GM23338 (cell line): ENCODE data around the gene CUX1. TPM values are rescaled to one million over a fixed set of nuclear protein-coding genes. Genes with fewer than 3 reads are reported as not detected.

Source experiments
- ATAC-seq: fragments of 200-7000 bp; cut with Tn5 transposase; 3 replicates; pipeline ENCODE4 v1.9.1; 2020
- DNase-seq: peaks from one replicate; pipeline ENCODE4 v3.0.0-alpha.2; 2015; ENCODE audit warnings: low spot score
- H2AFZ ChIP-seq: fragments of 200-600 bp; sonication (generic); 2 replicates; pipeline ENCODE4 v1.8.0; 2016; ENCODE audit warnings: antibody characterized with exemption, mild to moderate bottlenecking, moderate library complexity
- H3F3A ChIP-seq: fragments of 200-600 bp; sonication (generic); replicated peaks from 2 replicates; pipeline ENCODE4 v1.8.0; 2017; ENCODE audit warnings: antibody characterized with exemption, mixed run types, low read depth
- H3K27ac ChIP-seq: fragments of 200-600 bp; sonication (generic); 2 replicates; pipeline ENCODE4 v1.6.1; 2016; ENCODE audit warnings: low read depth
- H3K27me3 ChIP-seq: fragments of 200-600 bp; sonication (generic); 2 replicates; pipeline ENCODE4 v1.8.0; 2016; ENCODE audit warnings: mild to moderate bottlenecking, mixed run types, moderate library complexity; ENCODE audit not compliant: insufficient read depth
- H3K36me3 ChIP-seq: fragments of 200-600 bp; sonication (generic); 2 replicates; pipeline ENCODE4 v1.8.0; 2016; ENCODE audit warnings: mild to moderate bottlenecking; ENCODE audit not compliant: insufficient read depth
- H3K4me1 ChIP-seq: fragments of 200-600 bp; sonication (generic); 2 replicates; pipeline ENCODE4 v1.8.0; 2016; ENCODE audit warnings: mild to moderate bottlenecking, moderate library complexity; ENCODE audit not compliant: insufficient read depth
- H3K4me2 ChIP-seq: fragments of 200-600 bp; sonication (generic); 2 replicates; pipeline ENCODE4 v1.7.1; 2017; ENCODE audit warnings: mixed run types
- H3K4me3 ChIP-seq: fragments of 200-600 bp; sonication (generic); 2 replicates; pipeline ENCODE4 v1.6.1; 2016; ENCODE audit warnings: mixed run types
- H3K79me2 ChIP-seq: fragments of 200-600 bp; sonication (generic); replicated peaks from 2 replicates; pipeline ENCODE4 v1.8.0; 2017; ENCODE audit warnings: mild to moderate bottlenecking; ENCODE audit not compliant: insufficient read depth
- H3K9me2 ChIP-seq: fragments of 200-600 bp; sonication (generic); 2 replicates; pipeline ENCODE4 v1.8.0; 2017; ENCODE audit not compliant: insufficient read depth
- H4K20me1 ChIP-seq: fragments of 200-600 bp; sonication (generic); replicated peaks from 2 replicates; pipeline ENCODE4 v1.8.0; 2017; ENCODE audit warnings: mild to moderate bottlenecking; ENCODE audit not compliant: insufficient read depth
- H3K27ac Mint-ChIP-seq: 2 replicates; pipeline ENCODE4 v1.8.0; 2020; ENCODE audit warnings: inconsistent platforms, mild to moderate bottlenecking, moderate library complexity, mixed read lengths
- H3K27me3 Mint-ChIP-seq: 3 replicates; pipeline ENCODE4 v1.8.0; 2022; ENCODE audit warnings: low read depth, mild to moderate bottlenecking, moderate library complexity, mixed read lengths, inconsistent platforms; ENCODE audit not compliant: insufficient read depth, poor library complexity
- H3K36me3 Mint-ChIP-seq: 3 replicates; pipeline ENCODE4 v1.8.0; 2021; ENCODE audit warnings: low read depth, mild to moderate bottlenecking, inconsistent platforms, moderate library complexity, mixed read lengths
- H3K4me1 Mint-ChIP-seq: 3 replicates; pipeline ENCODE4 v1.8.0; 2020; ENCODE audit warnings: mild to moderate bottlenecking, inconsistent platforms, mixed read lengths
- H3K4me3 Mint-ChIP-seq: 3 replicates; pipeline ENCODE4 v1.8.0; 2021; ENCODE audit warnings: moderate library complexity, mild to moderate bottlenecking, inconsistent platforms, mixed read lengths
- H3K9me3 Mint-ChIP-seq: 3 replicates; pipeline ENCODE4 v1.8.0; 2020; ENCODE audit warnings: moderate library complexity, mild to moderate bottlenecking, inconsistent platforms, mixed read lengths
- CREB1 ChIP-seq: fragments of 250-450 bp; sonication (Bioruptor Pico); IDR thresholded peaks from 2 replicates; pipeline ENCODE4 v1.5.0; 2020; ENCODE audit warnings: low read depth, mild to moderate bottlenecking, moderate library complexity
- ETS1 ChIP-seq: IDR thresholded peaks from 2 replicates; pipeline ENCODE4 v1.6.1; 2016; ENCODE audit warnings: antibody characterized with exemption
- EZH2 ChIP-seq: fragments of 200-600 bp; sonication (generic); IDR thresholded peaks from one replicate; pipeline ENCODE4 v1.8.0; 2017; ENCODE audit warnings: antibody characterized with exemption, mild to moderate bottlenecking, low read depth; ENCODE audit not compliant: unreplicated experiment
- EZH2phosphoT487 ChIP-seq: fragments of 200-600 bp; sonication (generic); IDR thresholded peaks from one replicate; pipeline ENCODE4 v1.8.1; 2018; ENCODE audit warnings: antibody characterized with exemption; ENCODE audit not compliant: unreplicated experiment
- JUNB ChIP-seq: IDR thresholded peaks from one replicate; pipeline ENCODE4 v1.6.1; 2016; ENCODE audit warnings: antibody characterized with exemption; ENCODE audit not compliant: unreplicated experiment
- NANOG ChIP-seq: IDR thresholded peaks from 2 replicates; pipeline ENCODE4 v1.6.1; 2016; ENCODE audit warnings: antibody characterized with exemption, borderline replicate concordance
- POLR2AphosphoS5 ChIP-seq: IDR thresholded peaks from 2 replicates; pipeline ENCODE4 v1.6.1; 2016; ENCODE audit warnings: antibody characterized with exemption, low read depth
- STAT1 ChIP-seq: IDR thresholded peaks from one replicate; pipeline ENCODE4 v1.6.1; 2016; ENCODE audit warnings: antibody characterized with exemption; ENCODE audit not compliant: unreplicated experiment
- ZNF114 ChIP-seq: fragments of 250-450 bp; sonication (Bioruptor Pico); IDR thresholded peaks from 2 replicates; pipeline ENCODE4 v1.5.0; 2020; ENCODE audit warnings: mild to moderate bottlenecking, moderate library complexity
- ZNF331 ChIP-seq: fragments of 250-450 bp; sonication (Bioruptor Pico); IDR thresholded peaks from 2 replicates; pipeline ENCODE4 v1.5.0; 2020; ENCODE audit warnings: low read depth, mild to moderate bottlenecking, moderate library complexity
- ZNF462 ChIP-seq: fragments of 250-450 bp; sonication (Bioruptor Pico); IDR thresholded peaks from 2 replicates; pipeline ENCODE4 v1.5.0; 2020; ENCODE audit warnings: mild to moderate bottlenecking, moderate library complexity
- polyA plus RNA-seq: library from polyadenylated mRNA; unstranded; fragments of >200 nt; fragmentation: Nextera tagmentation; extraction: Ambion mirVana; gene quantifications from 2 replicates; pipeline ENCODE4 v1.2.1, GENCODE V29; 2016
- total RNA-seq: library from RNA; depleted of rRNA; stranded (reverse); fragments of >200 nt; shearing (Covaris generic); gene quantifications from 2 replicates; pipeline ENCODE4 v1.2.3, GENCODE V29; 2014
- TF ChIP-seq, protein P1 (sequence below), 2 experiments: fragments of 200-600 bp in 1 of 2; sonication (generic) in 1 of 2; conservative IDR thresholded peaks; 2 replicates each; pipeline versions ENCODE4 v1.5.1 to v1.6.1; 2016 to 2017; ENCODE audit warnings: antibody characterized with exemption in 2 of 2, low read depth in 2 of 2, mild to moderate bottlenecking in 2 of 2, moderate library complexity in 1 of 2
- TF ChIP-seq, protein P2 (sequence below): IDR thresholded peaks from one replicate; pipeline ENCODE4 v1.6.1; 2018; ENCODE audit warnings: antibody characterized with exemption; ENCODE audit not compliant: unreplicated experiment

The CUX1 gene
- total and polyA plus RNA-seq, 2 experiments from 2014 or later = 49.9 to 64.0 TPM

- Histone ChIP-seq H4K20me1 (no peaks in the 10 kb centered on the region; the same call in 1 of the 2 replicates), H3F3A (peaks cover 3% of the 10 kb centered on the region; the same call in 1 of the 2 replicates), H3K36me3 (0 out of 2 replicates have a peak, but pooled peaks cover 6% of the 10 kb centered on the region), H3K4me2 (no peak overlapping the region), H2AFZ (no peak overlapping the region), H3K4me1 (peaks cover 14% of the 10 kb centered on the region), H3K27ac (0 out of 2 replicates have a peak overlapping the region, but pooled peaks have one; percentile 14), H3K79me2 (0 out of 2 replicates have a peak, but pooled peaks cover 4% of the 10 kb centered on the region), H3K4me3 (no peak overlapping the region), H3K27me3 (no peaks in the 10 kb centered on the region), H3K9me2 (no peaks in the 10 kb centered on the region)
- TF ChIP-seq STAT1 = no peak
- TF ChIP-seq NANOG = no peak
- no peak for TF ChIP-seq JUNB
- no peak for TF ChIP-seq CREB1
- TF ChIP-seq EZH2 = no peak
- TF ChIP-seq, protein P1, sequence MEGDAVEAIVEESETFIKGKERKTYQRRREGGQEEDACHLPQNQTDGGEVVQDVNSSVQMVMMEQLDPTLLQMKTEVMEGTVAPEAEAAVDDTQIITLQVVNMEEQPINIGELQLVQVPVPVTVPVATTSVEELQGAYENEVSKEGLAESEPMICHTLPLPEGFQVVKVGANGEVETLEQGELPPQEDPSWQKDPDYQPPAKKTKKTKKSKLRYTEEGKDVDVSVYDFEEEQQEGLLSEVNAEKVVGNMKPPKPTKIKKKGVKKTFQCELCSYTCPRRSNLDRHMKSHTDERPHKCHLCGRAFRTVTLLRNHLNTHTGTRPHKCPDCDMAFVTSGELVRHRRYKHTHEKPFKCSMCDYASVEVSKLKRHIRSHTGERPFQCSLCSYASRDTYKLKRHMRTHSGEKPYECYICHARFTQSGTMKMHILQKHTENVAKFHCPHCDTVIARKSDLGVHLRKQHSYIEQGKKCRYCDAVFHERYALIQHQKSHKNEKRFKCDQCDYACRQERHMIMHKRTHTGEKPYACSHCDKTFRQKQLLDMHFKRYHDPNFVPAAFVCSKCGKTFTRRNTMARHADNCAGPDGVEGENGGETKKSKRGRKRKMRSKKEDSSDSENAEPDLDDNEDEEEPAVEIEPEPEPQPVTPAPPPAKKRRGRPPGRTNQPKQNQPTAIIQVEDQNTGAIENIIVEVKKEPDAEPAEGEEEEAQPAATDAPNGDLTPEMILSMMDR (conservative IDR thresholded peaks at IDR 0.05; ENCODE audit: low read depth in 2 of 2) = no peak
- no peak for TF ChIP-seq ETS1
- no peak for TF ChIP-seq EZH2phosphoT487
- TF ChIP-seq, protein P2, sequence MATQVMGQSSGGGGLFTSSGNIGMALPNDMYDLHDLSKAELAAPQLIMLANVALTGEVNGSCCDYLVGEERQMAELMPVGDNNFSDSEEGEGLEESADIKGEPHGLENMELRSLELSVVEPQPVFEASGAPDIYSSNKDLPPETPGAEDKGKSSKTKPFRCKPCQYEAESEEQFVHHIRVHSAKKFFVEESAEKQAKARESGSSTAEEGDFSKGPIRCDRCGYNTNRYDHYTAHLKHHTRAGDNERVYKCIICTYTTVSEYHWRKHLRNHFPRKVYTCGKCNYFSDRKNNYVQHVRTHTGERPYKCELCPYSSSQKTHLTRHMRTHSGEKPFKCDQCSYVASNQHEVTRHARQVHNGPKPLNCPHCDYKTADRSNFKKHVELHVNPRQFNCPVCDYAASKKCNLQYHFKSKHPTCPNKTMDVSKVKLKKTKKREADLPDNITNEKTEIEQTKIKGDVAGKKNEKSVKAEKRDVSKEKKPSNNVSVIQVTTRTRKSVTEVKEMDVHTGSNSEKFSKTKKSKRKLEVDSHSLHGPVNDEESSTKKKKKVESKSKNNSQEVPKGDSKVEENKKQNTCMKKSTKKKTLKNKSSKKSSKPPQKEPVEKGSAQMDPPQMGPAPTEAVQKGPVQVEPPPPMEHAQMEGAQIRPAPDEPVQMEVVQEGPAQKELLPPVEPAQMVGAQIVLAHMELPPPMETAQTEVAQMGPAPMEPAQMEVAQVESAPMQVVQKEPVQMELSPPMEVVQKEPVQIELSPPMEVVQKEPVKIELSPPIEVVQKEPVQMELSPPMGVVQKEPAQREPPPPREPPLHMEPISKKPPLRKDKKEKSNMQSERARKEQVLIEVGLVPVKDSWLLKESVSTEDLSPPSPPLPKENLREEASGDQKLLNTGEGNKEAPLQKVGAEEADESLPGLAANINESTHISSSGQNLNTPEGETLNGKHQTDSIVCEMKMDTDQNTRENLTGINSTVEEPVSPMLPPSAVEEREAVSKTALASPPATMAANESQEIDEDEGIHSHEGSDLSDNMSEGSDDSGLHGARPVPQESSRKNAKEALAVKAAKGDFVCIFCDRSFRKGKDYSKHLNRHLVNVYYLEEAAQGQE = no peak
- TF ChIP-seq POLR2AphosphoS5 = no peak
- no peak for TF ChIP-seq ZNF331
- no peak for TF ChIP-seq ZNF114
- TF ChIP-seq ZNF462 (CRISPR knock-in tag) = no peak
- H3K9me3 Mint-ChIP-seq = no peaks in the 10 kb centered on the region
- H3K36me3 Mint-ChIP-seq = peaks cover 12% of the 10 kb centered on the region
- DNase-seq (no peak), ATAC-seq (no peak)
- H3K4me3 Mint-ChIP-seq = no peak overlapping the region
- H3K4me1 Mint-ChIP-seq = peaks cover 12% of the 10 kb centered on the region
- H3K27ac Mint-ChIP-seq = no peak overlapping the region
- H3K27me3 Mint-ChIP-seq = peaks cover 2% of the 10 kb centered on the region
Observed at GRCh38 chr7:102147008-102147407, 329.6 kb downstream of the CUX1 start.
